Measurements from ENCODE around the gene LUZP2.

LUZP2 gene

GRCh38 chr11:24636291-24636629, 139.4 kb downstream of the LUZP2 start:
- no peak for DNase-seq

GRCh38 chr11:24637520-24637919, 140.7 kb downstream of the LUZP2 start:
- no peak for DNase-seq

DNA sequence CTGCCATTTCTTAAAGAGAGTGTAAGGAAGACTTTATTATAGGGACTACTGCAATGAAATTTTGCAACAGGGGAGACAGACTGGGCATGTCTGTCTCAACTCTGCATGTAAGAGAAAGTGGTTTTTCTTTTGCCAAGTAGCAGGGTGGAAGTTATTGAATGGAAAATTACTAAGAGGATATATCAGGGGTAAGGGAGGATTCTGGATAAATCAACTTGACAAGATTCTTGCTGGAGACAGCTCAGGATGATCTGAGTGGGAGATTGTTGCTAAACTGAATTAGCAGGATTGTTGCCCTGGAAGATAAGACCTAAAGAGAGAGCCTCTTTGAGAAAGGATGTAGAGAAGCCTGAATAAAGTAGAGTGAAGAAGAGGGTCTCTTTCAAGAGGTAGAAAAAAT, 145.8 kb downstream of the LUZP2 start:
- DNase-seq = no peak

DNA sequence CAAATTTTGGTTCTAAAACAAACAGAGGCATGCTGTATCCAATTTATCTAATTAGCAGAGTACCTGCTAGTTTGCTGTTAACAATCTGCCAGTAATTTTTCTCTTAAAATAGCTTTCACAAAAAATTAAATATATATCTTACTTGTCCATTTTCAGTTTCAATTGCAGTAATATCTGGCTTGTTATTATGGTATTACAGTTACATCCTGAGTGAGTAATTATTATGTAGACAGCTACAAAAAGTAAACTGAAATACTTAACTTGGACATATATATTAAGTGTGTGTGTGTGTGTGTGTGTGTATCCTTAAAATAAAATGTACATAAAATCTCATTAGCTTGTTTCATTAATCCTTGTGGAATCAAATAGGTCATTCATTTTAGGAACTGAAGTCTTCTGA, 148.7 kb downstream of the LUZP2 start:
- no peak for DNase-seq

GRCh38 chr11:24651873-24652272, 155.0 kb downstream of the LUZP2 start:
- DNase-seq = no peak

GRCh38 chr11:24653901-24654300, 157.0 kb downstream of the LUZP2 start:
- DNase-seq = no peak

GRCh38 chr11:24661331-24661730, 164.5 kb downstream of the LUZP2 start:
- no peak for DNase-seq

DNA sequence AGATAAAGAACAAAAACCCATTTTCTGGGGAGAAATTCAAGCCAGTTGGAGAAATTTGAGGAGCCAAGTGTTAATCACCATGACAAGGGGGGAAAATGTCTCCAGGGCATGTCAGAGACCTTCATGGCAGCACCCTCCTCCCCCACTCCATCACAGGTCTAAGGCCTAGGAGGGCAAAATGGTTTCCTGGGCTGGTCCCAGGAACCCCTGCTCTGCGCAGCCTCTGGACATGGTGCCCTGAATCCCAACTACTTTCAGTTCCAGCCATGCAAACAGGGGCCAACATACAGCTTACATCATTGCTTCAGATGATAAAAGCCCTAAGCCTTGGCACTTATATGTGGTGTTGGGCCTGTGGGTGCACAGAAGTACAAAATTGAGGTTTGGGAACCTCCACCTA, 167.5 kb downstream of the LUZP2 start:
- DNase-seq = no peak

DNA sequence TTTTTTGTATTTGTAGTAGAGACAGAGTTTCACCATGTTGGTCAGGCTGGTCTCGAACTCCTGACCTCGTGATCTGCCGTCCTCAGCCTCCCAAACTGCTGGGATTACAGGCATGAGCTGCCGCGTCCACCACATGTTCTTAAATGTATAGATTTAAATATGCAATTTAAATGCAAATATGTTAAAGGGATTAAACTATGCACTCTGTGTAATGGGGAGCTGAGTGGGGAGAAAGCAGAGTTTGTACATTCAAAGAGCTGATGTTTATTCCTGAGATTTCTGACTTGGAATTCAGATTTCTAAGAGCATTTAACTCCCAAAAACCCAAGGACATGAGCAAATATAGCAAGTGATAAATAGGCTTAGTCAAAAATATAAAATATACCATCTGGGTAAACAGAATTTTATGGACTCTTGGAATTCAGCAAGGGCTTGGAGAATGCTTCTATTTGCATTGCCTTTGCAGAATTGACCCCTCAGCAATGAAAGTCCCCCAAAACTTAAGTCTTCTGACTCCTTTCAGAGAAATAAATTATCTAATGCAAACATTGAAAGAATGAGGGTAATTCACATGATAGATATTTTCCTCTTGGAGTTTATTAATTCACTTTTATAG, 170.6 kb downstream of the LUZP2 start:
- DNase-seq = no peak

- no peak for DNase-seq
These were observed 182.0 kb downstream of the LUZP2 start for GRCh38 chr11:24678703-24679348.

GRCh38 chr11:24679821-24680351, 183.0 kb downstream of the LUZP2 start:
- DNase-seq = no peak

- DNase-seq = no peak
These were observed 186.7 kb downstream of the LUZP2 start for GRCh38 chr11:24683583-24683982.

- no peak for DNase-seq
These were observed 189.0 kb downstream of the LUZP2 start for GRCh38 chr11:24685821-24686220.

GRCh38 chr11:24687531-24688147, 190.8 kb downstream of the LUZP2 start:
- no peak for DNase-seq

GRCh38 chr11:24688981-24689380, 192.1 kb downstream of the LUZP2 start:
- DNase-seq = no peak

DNA sequence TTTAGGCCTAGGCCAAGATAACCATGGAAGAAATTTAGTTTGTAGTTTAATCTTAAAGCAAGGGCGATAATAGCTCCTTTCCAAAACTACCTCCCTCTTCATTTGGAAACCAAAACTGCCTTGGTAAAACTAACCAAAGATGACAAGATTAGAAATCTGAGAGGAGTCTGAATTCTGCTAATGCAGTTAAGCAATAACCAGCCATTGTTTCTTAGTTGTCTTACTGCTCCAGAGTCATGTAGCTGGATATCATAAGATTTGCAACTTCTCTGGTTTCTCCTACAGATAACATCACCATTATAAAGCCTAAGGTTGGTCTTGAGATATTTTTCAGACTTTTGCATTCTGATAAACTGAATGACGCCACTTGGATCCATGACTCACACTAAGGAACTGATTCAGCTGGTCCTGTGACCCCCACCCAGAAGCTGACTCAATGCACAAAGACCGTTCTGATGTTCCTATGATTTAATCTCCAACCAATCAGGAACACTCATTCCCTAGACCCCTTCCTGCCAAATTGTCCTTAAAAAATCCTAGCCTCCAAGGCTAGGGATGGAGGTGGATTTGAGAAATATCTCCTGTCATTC, 200.8 kb downstream of the LUZP2 start:
- DNase-seq = no peak

DNA sequence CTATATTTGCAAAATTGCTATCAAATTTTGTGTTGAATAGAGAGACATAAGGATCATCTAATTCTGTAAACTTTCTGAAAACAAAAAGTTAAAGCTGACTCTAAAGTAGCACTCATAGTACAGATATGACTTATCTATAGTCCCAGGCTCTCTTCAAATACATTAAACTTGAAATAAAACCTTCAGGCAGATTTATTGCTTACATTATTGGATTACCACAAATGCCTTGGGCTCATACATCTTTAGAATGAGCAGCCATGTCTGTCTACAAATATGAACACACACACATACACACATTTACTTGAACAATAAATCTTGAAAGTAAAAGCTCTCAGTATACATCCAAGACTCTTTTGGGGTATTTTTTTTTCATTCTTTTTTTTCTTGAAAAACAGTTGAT, 207.9 kb downstream of the LUZP2 start:
- DNase-seq = no peak

DNA sequence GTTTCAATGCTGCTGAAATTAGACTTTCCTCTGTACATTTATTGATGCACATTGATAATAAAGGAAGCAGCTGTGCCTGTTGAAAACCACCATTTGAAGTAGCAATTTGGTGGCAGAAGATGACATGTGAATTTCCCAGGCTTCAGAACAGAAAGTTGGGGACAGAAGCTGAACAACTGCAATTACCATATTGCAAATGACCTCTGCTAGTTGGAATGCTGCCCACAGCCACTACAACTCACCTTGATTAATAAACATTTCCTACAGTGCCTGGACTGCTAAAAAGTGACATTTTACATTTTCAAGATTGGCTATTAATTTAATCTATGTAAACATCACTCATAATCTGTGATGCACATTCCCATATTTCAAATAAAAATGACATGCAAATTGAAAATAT, 208.6 kb downstream of the LUZP2 start:
- DNase-seq = no peak

DNA sequence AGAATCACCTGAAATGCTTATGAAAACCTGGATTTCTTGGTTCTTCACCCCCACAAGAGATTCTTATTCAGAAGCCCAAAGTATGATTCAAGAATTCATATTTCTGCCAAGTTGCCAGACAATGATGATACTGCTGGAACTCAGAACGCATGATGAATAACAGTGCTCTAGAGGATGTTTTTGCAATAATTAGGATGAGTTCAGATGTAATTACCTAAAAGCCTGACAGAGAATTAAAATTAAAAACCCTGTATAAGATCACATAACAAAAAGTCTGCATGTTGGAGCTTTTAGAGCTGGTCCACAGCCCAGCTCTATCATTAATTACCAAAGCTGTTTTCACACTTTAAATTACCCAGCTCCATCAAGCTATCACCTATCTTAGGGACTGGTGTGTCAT, 211.8 kb downstream of the LUZP2 start:
- no peak for DNase-seq

DNA sequence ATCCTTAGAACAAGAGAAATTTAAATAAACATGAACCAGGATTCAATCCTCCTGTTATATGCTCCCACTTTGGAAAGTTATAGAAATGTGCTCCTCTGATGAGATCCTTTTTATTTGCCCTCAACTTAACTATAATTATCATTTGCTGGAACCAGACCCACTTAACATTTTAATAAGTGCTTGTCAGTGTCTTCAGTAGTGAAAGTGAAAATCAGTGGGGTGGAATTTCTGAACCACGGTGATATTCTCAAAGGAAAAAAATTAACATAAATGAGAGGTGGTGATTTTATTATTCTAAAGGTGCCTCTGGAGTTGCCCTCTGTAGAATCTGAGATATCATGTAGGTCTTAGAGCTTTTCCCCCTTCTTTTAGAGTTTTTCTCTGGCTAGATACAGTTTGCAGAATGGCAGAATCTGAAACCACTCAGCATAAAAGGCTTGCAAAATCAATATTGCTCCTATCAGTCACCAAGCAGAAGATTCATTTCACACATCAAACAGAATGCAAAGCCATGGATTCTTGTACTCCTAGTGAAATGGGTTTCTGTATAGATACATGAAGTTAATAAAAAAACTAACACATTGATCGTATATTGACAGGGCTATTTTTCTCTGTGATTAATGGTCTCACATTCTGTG, 213.2 kb downstream of the LUZP2 start:
- DNase-seq = no peak

DNA sequence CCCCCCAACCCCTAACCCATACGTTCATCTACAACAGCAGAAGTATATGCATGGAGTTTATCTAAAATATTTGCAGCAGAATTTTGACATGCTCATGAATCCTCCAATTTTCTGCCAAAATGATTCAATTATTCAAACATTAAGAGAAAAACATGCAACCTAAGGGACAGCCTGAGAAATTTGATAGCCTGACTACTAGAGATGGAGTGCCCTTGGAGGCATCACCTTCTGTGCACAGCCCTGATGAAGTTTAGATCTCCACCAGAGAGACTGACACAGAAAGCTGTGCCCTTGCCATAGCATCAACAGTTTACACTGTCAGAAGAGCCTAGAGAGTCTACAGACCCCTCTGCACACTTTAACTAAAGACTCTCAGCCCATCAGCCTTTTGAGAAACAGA, 217.7 kb downstream of the LUZP2 start:
- DNase-seq = no peak

DNA sequence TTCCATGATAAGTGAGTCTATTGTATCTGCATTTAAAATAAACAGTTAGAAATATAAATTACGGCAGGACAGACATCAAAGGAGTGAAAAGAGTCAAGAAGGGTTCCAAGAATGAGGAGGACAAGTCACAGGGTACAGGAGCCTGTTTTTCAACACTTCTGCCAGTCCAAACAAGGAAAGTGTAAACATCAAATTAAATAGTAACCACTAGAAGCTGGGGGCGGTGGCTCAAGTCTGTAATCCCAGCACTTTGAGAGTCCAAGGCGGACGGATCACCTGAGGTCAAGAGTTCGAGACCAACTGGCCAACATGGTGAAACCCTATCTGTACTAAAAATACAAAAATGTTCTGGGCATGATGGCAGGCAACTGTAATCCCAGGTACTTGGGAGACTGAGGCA, 219.6 kb downstream of the LUZP2 start:
- no peak for DNase-seq

GRCh38 chr11:24723231-24723630, 226.4 kb downstream of the LUZP2 start:
- no peak for DNase-seq

DNA sequence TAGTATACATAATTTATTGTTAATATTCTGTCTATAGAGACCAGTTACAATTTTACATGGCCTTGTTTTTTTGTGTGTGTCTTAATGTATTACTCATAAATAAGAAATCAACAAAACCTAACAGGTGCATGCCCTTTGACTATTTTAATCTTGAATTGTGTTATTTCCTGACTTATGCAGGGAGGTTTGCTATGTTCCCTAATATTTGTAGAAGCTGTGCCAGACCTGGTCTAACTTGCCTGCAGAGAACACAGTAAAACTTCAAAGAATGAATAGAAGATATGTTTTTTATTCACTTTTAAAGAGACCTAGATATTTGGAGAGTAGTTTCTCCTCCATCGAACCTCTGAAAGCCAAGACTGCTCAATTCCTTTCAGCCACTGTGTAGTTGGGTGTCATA, 234.7 kb downstream of the LUZP2 start:
- no peak for DNase-seq

Measured in activated naive CD4-positive, alpha-beta T cell treated with Interleukin-2 at 50 U/mL for 16 hours (primary cell).